Left ventricle myocardium inferior (tissue), 1 donor: ENCODE data around the gene LRMDA. TPM values are rescaled to one million over a fixed set of nuclear protein-coding genes. Genes with fewer than 3 reads are reported as not detected.

Experiments used
- DNase-seq: peaks from one replicate; pipeline ENCODE4 v3.0.0-alpha.2; 2020
- H3K27ac ChIP-seq: fragments of 200-600 bp; replicated peaks from 2 replicates; pipeline ENCODE4 v1.8.0; 2021
- H3K27me3 ChIP-seq: fragments of 200-600 bp; 2 replicates; pipeline ENCODE4 v1.8.0; 2021; ENCODE audit warnings: low read depth
- H3K36me3 ChIP-seq: fragments of 200-600 bp; 2 replicates; pipeline ENCODE4 v1.8.0; 2021
- H3K4me1 ChIP-seq: fragments of 200-600 bp; 2 replicates; pipeline ENCODE4 v1.8.0; 2021
- H3K4me3 ChIP-seq: fragments of 200-600 bp; 2 replicates; pipeline ENCODE4 v1.8.0; 2021; ENCODE audit warnings: mild to moderate bottlenecking, moderate library complexity
- H3K9me3 ChIP-seq: fragments of 200-600 bp; replicated peaks from 2 replicates; pipeline ENCODE4 v1.8.0; 2021
- intact Hi-C: fragments of 100-400 bp; cut with micrococcal nuclease; formaldehyde crosslinking; loops from one replicate; pipeline ENCODE4 v1.11.0; 2022
- total RNA-seq: library from RNA; stranded (reverse); fragmentation: NEBNext Ultra II Directional; extraction: Animal tissue kit (Norgen Biotek cat#: 25700); gene quantifications from one replicate; pipeline ENCODE4 v1.2.1, GENCODE V29; 2021
- TF ChIP-seq, protein P1 (sequence below): fragments of 200-600 bp; IDR thresholded peaks from 2 replicates; pipeline ENCODE4 v1.8.0; 2021; ENCODE audit warnings: antibody characterized with exemption, mild to moderate bottlenecking, borderline replicate concordance
- donor health status: DM: no; HTN: yes; CAD: no; lungs with severe emphysema.

The LRMDA gene
- total RNA-seq, 1 donor from 2014 or later = 18.7 TPM

DNA sequence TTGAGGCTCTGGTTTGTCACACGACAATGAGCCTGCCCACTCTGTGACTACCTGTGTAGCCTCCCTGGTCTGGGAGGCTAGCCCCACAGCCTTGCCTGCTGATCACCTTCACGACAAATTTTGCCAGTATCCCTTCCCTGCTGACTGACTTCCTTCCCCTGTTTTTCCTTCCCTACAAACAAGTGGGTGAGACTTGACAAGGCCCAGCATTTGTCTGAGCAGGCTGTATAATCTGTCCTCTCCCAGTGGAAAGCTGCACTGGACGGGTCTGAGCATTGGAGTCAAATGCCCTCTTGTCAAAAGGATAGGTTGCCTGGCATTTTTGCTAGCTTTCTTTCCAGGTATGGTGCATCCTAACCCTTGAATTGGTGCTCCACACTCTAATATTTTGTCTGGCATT is 1117.7 kb downstream of the LRMDA start:
- no peaks in the 10 kb centered on the region for H3K27me3 ChIP-seq
- TF ChIP-seq, protein P1, sequence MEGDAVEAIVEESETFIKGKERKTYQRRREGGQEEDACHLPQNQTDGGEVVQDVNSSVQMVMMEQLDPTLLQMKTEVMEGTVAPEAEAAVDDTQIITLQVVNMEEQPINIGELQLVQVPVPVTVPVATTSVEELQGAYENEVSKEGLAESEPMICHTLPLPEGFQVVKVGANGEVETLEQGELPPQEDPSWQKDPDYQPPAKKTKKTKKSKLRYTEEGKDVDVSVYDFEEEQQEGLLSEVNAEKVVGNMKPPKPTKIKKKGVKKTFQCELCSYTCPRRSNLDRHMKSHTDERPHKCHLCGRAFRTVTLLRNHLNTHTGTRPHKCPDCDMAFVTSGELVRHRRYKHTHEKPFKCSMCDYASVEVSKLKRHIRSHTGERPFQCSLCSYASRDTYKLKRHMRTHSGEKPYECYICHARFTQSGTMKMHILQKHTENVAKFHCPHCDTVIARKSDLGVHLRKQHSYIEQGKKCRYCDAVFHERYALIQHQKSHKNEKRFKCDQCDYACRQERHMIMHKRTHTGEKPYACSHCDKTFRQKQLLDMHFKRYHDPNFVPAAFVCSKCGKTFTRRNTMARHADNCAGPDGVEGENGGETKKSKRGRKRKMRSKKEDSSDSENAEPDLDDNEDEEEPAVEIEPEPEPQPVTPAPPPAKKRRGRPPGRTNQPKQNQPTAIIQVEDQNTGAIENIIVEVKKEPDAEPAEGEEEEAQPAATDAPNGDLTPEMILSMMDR = no peak
- H3K9me3 ChIP-seq = no peaks in the 10 kb centered on the region
- intact Hi-C loops = loop anchor here (10.0 kb wide), 2 partner anchors 234 to 436 kb away; no protein-coding TSS in a partner anchor
- H3K27ac ChIP-seq = no peak overlapping the region
- no peaks in the 10 kb centered on the region for H3K36me3 ChIP-seq
- H3K4me1 ChIP-seq = peaks cover 15% of the 10 kb centered on the region
- H3K4me3 ChIP-seq = no peak overlapping the region
- DNase-seq = no peak

DNA sequence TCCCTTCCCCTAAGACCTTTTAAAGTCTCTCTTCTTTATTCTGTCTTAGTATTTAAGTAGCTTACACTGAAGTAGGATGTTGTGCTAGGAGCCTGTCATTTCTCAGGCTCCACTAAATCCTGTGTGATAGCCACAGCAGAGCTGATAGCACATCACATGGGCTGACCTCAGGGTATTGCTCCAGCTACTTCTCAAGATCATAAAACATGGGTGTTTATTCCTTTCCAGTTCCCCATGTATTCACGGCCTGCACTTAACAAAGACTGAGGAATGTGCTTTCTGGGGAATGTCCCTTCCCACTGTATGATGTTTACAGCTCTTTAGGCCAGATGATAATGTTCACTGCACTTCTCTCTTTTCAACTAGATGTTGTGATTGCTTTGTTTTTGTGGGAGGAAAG is 1119.4 kb downstream of the LRMDA start:
- Histone ChIP-seq H3K4me1 (peaks cover 28% of the 10 kb centered on the region), H3K36me3 (no peaks in the 10 kb centered on the region), H3K9me3 (no peaks in the 10 kb centered on the region), H3K27ac (no peak overlapping the region), H3K27me3 (no peaks in the 10 kb centered on the region), H3K4me3 (no peak overlapping the region)
- DNase-seq = no peak
- intact Hi-C loops = no loop called here
- TF ChIP-seq, protein P1 = no peak

GRCh38 chr10:76552091-76552873 is 1120.9 kb downstream of the LRMDA start:
- intact Hi-C loops = no loop called here
- peaks cover 24% of the 10 kb centered on the region for H3K4me1 ChIP-seq

DNA sequence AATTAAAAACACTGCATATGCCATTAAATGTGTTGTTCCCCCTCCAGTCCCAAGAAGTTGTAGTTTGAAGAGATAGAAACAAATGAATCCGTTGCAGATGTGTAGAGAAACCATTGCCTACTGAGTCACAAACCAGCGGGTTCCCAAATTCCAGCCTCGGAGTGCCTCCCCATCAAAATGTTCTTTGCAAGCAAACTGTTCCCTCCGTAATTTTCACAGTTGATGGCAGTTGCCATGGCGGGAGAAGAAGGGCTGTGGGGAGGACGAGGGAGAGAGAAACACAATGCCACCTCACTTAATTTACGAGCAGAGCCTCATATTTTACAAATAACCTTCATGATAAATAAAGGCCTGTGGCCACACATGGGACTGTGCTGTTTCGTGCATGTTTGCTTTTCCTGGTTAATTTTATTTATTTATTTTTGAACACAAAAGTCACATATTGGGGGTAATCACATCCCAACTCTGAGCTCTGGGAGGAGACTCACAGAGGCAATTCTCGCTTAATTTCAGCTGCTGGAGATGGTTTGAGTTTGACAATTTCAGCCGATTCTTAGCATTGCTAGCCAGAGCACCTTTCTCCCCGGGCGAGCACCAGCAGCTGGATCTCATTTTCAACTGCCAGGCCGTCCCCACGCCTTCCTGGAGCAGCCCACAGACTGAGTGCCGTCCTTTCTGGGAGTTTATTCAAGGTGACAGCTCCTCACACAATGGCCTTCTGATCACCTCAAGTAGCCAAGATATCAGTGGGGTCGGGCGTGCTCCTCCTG is 1122.0 kb downstream of the LRMDA start:
- intact Hi-C loops = no loop called here

More at GRCh38 chr10:76552091-76552873, 1120.9 kb downstream of the LRMDA start:
- Histone ChIP-seq H3K9me3 (no peaks in the 10 kb centered on the region), H3K4me3 (no peak overlapping the region), H3K27me3 (no peaks in the 10 kb centered on the region), H3K36me3 (no peaks in the 10 kb centered on the region), H3K27ac (no peak overlapping the region)
- DNase-seq = no peak
- TF ChIP-seq, protein P1 = no peak

GRCh38 chr10:76554033-76554408 is 1122.6 kb downstream of the LRMDA start:
- Histone ChIP-seq H3K4me1 (peaks cover 25% of the 10 kb centered on the region), H3K4me3 (no peak overlapping the region), H3K9me3 (no peaks in the 10 kb centered on the region), H3K27ac (no peak overlapping the region), H3K36me3 (no peaks in the 10 kb centered on the region), H3K27me3 (no peaks in the 10 kb centered on the region)
- DNase-seq = no peak
- intact Hi-C loops = no loop called here
- TF ChIP-seq, protein P1 = no peak

More for the DNA sequence above, 1122.0 kb downstream of the LRMDA start:
- Histone ChIP-seq H3K9me3 (no peaks in the 10 kb centered on the region), H3K4me3 (no peak overlapping the region), H3K36me3 (no peaks in the 10 kb centered on the region), H3K27me3 (no peaks in the 10 kb centered on the region), H3K4me1 (peaks cover 20% of the 10 kb centered on the region), H3K27ac (no peak overlapping the region)
- no peak for DNase-seq
- TF ChIP-seq, protein P1 = no peak
